ENCODE data around the gene MAFF.

Gene MAFF

DNA sequence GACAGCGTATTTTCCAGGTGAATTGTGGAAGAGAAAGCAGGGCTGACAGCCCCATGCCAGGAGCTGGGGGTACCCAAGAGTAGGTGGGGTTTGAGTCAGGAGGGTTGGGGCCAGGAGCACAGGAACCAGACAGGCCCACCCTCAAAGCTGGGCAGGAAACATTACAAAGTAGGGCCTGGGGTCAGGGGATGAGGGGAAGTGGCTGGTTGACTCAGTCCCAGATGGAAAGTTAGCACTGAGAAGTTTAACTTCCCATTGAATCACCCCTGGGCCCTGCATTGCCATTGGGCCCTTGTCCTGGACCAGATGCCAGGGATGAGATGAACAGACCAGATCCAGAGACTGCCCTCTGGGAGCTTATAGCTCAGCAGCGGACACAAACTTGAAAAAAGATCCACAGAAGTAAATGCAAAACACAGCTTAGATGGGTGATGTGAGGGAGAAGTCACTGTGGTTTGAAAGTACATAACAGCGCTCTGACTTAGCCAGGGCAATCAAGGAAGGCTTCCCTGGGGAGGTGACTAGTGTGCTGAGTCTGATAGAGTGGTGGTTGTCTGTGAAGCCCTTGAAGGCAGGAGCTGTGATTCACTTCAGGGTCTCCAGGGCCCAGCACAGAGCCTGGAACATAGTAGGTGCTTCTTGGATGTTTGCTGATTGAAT lies 2.2 kb downstream of the MAFF start:
- no peaks in the 10 kb centered on the region for H3K9me3 Mint-ChIP-seq

DNA sequence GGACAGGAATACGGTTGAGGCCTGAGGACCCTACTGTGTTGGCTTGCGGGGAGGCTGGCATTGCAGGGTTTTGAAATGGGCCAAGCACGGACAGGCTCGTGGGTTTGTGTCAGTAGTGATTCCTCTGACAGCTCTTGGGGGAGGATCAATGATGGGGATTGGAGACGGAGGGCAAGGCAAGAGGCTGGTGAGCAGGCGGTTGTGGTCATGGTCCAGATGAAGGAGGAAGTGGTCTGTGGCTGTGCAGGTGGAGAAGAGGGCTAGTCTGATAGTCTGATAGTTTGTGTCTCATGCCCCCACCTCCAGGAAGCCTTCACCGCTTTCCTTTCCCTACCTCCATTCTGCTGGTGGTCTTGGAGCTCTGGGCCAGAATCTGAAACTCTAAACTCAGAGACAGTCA lies 3.0 kb downstream of the MAFF start:
- Mint-ChIP-seq H3K36me3 (ENCODE audit: low read depth) (no peaks in the 10 kb centered on the region), H3K9me3 (no peaks in the 10 kb centered on the region), H3K4me3 (peak overlapping the region; percentile 12 to 70 (median 52)), H3K4me1 (peaks cover 22% of the 10 kb centered on the region), H3K27ac (peak overlapping the region in 2 of 3 experiments; percentile 94 to 98), H3K27me3 (ENCODE audit: low read depth) (peaks cover 5% of the 10 kb centered on the region)
- TF ChIP-seq, protein P1, sequence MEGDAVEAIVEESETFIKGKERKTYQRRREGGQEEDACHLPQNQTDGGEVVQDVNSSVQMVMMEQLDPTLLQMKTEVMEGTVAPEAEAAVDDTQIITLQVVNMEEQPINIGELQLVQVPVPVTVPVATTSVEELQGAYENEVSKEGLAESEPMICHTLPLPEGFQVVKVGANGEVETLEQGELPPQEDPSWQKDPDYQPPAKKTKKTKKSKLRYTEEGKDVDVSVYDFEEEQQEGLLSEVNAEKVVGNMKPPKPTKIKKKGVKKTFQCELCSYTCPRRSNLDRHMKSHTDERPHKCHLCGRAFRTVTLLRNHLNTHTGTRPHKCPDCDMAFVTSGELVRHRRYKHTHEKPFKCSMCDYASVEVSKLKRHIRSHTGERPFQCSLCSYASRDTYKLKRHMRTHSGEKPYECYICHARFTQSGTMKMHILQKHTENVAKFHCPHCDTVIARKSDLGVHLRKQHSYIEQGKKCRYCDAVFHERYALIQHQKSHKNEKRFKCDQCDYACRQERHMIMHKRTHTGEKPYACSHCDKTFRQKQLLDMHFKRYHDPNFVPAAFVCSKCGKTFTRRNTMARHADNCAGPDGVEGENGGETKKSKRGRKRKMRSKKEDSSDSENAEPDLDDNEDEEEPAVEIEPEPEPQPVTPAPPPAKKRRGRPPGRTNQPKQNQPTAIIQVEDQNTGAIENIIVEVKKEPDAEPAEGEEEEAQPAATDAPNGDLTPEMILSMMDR (IDR thresholded peaks at IDR 0.05; ENCODE audit: unreplicated experiment in 3 of 3): no peak

More for the DNA sequence above, 2.2 kb downstream of the MAFF start:
- Mint-ChIP-seq H3K36me3 (ENCODE audit: low read depth) (no peaks in the 10 kb centered on the region), H3K4me3 (peak overlapping the region; percentile 56 to 82 (median 78)), H3K4me1 (peaks cover 22% of the 10 kb centered on the region), H3K27ac (peak overlapping the region in 1 of 3 experiments; percentile 5), H3K27me3 (ENCODE audit: low read depth) (peaks cover 10% of the 10 kb centered on the region)
- TF ChIP-seq, protein P1 (IDR thresholded peaks at IDR 0.05; ENCODE audit: unreplicated experiment in 3 of 3): no peak

DNA sequence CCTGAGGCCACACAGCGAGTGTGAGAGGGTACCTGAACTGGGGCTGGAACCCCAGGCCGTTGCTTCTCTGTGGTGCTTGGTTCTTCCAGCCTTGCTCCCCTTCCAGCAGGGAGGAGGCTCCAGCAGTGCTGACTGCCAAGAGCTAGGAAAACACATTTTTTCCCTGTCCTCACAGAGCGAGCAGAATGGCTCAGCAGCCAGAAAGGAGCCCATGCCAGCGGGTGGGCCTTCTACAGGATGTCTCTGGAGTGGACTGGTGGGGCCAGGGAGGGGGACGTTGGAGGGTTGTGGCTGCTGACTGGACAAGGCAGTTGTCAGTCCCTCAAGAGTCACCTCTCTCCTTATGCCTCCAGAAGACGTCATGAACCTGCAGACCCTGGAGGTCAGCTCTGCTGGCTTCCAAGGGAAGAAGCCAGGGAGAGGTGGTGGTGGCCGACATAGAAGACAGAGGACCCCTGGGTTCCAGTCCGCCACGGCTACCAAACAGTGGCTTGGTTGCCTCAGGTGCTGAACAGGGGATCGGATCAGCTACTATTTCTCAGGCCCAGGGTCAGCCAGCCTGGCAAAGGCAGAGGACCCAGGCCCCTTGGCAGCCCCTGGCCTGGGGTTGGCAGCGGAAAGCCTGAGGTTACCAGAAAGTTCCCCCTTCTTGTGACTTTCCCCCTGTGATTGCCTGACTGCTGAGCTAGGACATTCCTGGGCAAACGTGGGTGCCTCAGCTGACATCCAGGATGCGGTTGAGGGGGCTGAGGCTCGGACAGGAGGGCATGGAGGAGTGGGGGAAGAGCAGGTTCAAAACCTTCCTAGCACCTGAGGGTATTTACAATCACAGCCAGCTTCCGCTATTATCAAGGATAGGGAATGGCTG lies 3.7 kb downstream of the MAFF start:
- H3K4me3 Mint-ChIP-seq: peak overlapping the region in 2 of 3 experiments; percentile 12 to 70
- H3K9me3 Mint-ChIP-seq: no peaks in the 10 kb centered on the region
- H3K36me3 Mint-ChIP-seq (ENCODE audit: low read depth): no peaks in the 10 kb centered on the region

DNA sequence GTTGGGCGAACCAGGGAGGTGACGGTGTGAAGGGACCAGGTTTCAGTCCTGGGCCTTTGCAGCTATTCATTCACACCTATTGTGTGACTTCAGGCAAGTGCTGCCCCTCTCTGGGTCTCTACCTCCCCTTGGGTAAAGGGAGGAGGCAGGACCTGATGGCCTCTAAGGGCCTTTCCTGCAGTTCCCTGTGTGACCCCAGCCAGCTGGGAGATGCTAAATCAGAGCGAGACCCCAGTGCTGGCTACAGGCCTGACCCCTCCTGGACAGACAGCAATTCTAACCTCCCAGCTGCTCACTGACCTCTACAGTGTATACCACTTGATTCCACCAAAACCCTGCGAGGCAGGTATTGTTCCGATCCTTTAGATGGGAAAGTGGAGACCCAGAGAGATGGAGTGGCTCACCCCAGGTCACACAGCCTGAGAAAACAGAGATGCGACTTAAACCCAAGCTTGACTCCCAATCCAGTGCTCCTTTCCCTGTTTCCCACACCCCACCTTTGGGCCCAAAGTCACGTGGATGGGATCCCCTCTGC lies 6.2 kb downstream of the MAFF start:
- Mint-ChIP-seq H3K4me3 (no peak overlapping the region), H3K27me3 (ENCODE audit: low read depth) (peaks cover 10% of the 10 kb centered on the region), H3K4me1 (peaks cover 12% of the 10 kb centered on the region), H3K27ac (no peak overlapping the region), H3K9me3 (no peaks in the 10 kb centered on the region), H3K36me3 (ENCODE audit: low read depth) (no peaks in the 10 kb centered on the region)
- TF ChIP-seq, protein P1 (IDR thresholded peaks at IDR 0.05; ENCODE audit: unreplicated experiment in 3 of 3): no peak

More for the DNA sequence above, 3.7 kb downstream of the MAFF start:
- TF ChIP-seq, protein P1 (IDR thresholded peaks at IDR 0.05; ENCODE audit: unreplicated experiment in 3 of 3): no peak
- peaks cover 5% of the 10 kb centered on the region for H3K27me3 Mint-ChIP-seq (ENCODE audit: low read depth)
- H3K4me1 Mint-ChIP-seq: peaks cover 22% of the 10 kb centered on the region
- peak overlapping the region in 2 of 3 experiments; percentile 94 to 98 for H3K27ac Mint-ChIP-seq

DNA sequence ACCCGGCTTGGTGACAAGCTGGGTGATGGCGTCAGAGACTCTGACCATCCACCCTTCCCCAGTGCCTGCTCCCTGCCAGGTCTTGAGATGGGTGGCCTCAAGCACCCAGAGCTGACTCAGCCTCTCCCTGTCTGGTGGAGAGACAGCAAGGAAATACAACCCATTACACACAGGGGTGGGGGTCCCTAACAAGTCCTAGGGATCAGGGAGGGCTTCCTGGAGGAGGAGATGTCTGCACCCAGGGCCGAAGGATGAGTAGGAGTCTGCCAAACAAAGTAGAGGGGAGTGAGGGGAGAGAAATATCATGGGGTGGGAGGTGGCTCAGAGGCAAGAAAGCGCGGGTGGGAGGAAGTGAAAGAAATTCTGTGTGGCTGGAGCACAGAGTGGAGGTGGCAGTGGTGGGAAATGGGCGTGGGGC lies 6.8 kb downstream of the MAFF start:
- Mint-ChIP-seq H3K4me3 (no peak overlapping the region), H3K9me3 (no peaks in the 10 kb centered on the region), H3K27me3 (ENCODE audit: low read depth) (peaks cover 15% of the 10 kb centered on the region), H3K27ac (no peak overlapping the region), H3K4me1 (peaks cover 18% of the 10 kb centered on the region), H3K36me3 (ENCODE audit: low read depth) (no peaks in the 10 kb centered on the region)
- TF ChIP-seq, protein P1 (IDR thresholded peaks at IDR 0.05; ENCODE audit: unreplicated experiment in 3 of 3): no peak
